Retinal pigment epithelial cell (primary cell): ENCODE results near the gene DBNDD1.
"Not testable (repeated sequence)": the region's sequence is repeated elsewhere in the genome, so short reads cannot be mapped to it uniquely, and the experiment has no call there.

Experiments used
- DNase-seq: peaks from one replicate; pipeline ENCODE4 v3.0.0-alpha.2; 2010; ENCODE audit warnings: low read depth
- H3K4me3 ChIP-seq: 2 replicates; pipeline ENCODE4 v1.5.1; 2011; ENCODE audit warnings: mild to moderate bottlenecking, low read length, control low read depth, moderate library complexity
- CTCF ChIP-seq: conservative IDR thresholded peaks from 2 replicates; pipeline ENCODE4 v1.5.1; 2011; ENCODE audit warnings: low read depth, low read length, control low read depth, inconsistent platforms

The DBNDD1 gene

DNA sequence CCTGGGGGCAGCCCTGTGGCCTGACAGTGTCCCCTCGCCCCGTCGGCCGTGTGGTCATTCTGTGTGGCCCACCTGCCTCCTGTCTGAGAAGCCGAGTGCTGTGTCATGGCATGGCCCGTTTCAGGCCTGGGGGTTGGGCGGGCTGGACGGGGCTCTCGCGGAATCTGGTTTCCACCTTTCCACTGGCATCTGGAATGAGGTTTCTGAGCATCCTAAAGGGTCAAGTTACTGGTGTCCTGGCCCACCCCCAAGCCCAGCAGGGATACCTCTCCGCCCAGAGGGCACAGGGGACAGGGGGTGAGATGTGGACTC lies 7.8 kb downstream of the DBNDD1 start:
- no peak for TF ChIP-seq CTCF

GRCh38 chr16:90010676-90011507 lies 8.4 kb downstream of the DBNDD1 start:
- no peak for TF ChIP-seq CTCF
- no peak for DNase-seq
- no peak overlapping the region for H3K4me3 ChIP-seq

More for the DNA sequence above, 7.8 kb downstream of the DBNDD1 start:
- H3K4me3 ChIP-seq = no peak overlapping the region
- DNase-seq = no peak

DNA sequence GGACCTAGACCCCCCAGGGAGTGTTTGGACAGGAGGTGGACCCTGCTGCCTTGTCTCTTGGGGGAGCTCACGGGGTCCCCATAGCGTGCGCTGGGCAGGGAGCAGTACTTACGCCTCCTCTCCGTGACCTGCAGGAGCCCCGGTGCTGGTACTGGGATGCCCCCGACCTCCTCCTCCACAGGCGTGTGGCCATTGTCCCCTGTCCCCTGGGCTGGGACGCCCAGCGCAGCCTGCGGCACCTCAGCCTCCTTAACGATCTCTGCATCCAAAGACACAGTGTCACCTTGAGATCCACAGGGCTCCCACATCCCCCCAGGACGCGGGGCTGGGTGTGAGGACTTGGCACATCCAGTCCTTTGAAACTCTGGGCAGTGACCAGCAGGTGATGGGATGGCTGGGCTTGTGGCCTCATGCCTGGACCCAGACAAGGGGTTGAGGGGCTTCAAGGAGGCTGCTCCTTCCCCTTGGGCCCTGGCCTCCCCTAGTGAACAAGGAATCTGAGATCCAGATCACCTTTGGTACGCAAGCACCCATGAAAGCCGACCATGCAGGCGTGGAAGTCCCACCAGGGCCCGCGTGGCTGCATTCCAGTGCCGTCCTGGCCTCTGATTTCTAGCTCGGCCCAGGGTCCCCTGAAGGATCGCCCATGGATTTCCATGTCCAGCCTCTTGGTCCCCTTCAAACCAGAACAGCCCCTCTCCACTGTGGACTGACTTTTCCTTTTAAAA lies 9.9 kb downstream of the DBNDD1 start:
- H3K4me3 ChIP-seq = no peak overlapping the region
- no peak for DNase-seq
- TF ChIP-seq CTCF = no peak

GRCh38 chr16:90008708-90009145 lies 10.5 kb downstream of the DBNDD1 start:
- TF ChIP-seq CTCF = no peak
- H3K4me3 ChIP-seq = no peak overlapping the region
- DNase-seq = no peak

DNA sequence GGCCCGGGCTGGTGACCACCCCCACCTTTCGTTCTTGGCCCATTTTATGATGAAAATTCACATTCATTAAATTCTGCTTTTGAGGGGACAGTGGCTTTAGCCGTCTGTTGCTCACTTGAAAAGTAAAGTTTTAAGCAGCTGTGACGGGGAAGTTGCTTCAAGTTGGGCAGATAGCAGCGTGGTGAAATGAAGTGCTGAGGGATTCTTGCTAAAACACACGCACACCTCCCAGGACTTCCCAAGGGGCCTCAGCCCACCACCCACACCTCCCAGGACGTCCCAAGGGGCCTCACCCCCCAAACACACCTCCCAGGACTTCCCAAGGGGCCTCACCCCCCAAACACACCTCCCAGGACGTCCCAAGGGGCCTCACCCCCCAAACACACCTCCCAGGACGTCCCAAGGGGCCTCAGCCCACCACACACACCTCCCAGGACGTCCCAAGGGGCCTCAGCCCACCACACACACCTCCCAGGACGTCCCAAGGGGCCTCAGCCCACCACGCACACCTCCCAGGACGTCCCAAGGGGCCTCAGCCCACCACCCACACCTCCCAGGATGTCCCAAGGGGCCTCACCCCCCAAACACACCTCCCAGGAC lies 11.5 kb downstream of the DBNDD1 start:
- DNase-seq = not testable (repeated sequence)

DNA sequence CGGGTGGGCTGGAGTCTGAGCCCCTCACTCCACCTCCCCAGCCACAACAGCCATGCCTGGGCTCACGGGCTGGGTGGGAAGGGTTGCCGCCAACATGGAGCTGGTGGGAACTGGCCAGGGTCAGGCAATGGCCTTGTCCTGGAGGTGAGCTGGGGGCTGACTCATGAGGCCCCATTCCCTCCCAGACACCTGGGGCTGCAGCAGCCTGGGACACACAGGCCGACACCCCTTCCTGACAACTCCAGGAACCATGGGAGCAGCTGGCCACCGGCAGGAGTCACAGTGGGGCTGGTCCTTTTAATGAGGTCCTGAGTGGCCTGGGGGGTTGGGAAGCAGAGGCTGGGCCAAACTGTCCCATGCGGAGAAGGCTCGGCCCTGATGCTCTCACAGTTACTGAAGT lies 12.2 kb downstream of the DBNDD1 start:
- no peak overlapping the region for H3K4me3 ChIP-seq
- TF ChIP-seq CTCF = no peak
- DNase-seq = no peak

More for the DNA sequence above, 11.5 kb downstream of the DBNDD1 start:
- H3K4me3 ChIP-seq = not testable (repeated sequence)

DNA sequence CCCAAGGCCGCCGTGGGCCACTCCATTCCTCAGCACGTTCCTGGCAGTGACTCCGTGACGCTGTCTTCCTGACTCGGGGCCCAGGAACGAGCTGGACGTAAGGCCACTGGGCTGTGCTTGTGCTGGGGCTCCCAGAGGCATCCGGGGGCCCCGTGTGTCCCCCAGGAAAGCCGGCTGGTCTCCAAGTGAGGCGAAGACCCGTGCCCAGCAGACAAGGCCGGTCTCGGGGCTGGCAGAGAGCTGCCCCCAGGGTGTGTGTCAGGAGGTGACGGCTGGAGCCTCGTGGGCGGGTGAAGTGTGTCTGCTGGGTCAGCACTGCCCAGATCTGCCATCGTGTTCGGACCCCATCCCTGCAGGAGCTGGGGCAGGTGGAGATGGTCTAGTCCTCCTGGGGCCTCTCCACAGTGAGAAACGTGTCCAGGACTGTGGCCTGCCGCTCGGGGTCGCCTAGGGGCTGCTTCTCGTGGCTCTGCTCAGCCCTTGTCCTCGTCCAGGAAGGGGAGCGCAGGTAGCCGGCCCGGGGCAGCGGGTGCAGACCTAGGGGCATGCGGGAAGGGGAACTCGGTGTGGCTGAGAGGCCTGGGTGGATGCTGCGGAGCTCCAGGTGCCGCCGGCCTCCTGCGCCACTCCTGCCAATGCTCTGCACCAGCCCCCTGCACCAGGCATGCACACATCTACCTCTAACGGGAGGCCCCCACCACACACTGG lies 13.1 kb downstream of the DBNDD1 start:
- no peak for DNase-seq
- no peak for TF ChIP-seq CTCF
- H3K4me3 ChIP-seq = no peak overlapping the region
